Neural cell (in vitro differentiated cells): Measurements from ENCODE around the gene CYB5R3. TPM values are rescaled to one million over a fixed set of nuclear protein-coding genes. Genes with fewer than 3 reads are reported as not detected.

ENCODE experiments used
- H2AFZ ChIP-seq: fragments of 200-600, 300-800 bp; sonication (generic), shearing (Covaris generic); 2 replicates; pipeline ENCODE4 v1.6.0; 2014; ENCODE audit warnings: low read depth, mild to moderate bottlenecking, antibody characterized with exemption, low read length, moderate library complexity
- H3F3A ChIP-seq: fragments of 200-600 bp; shearing (Covaris generic); 2 replicates; pipeline ENCODE4 v1.6.1; 2016; ENCODE audit warnings: mild to moderate bottlenecking, moderate library complexity, mixed read lengths, antibody characterized with exemption, low read length; ENCODE audit not compliant: insufficient read depth, poor library complexity, severe bottlenecking
- H3K27ac ChIP-seq: fragments of 200-600, 300-800 bp; sonication (generic), shearing (Covaris generic); 2 replicates; pipeline ENCODE4 v1.5.1; 2014; ENCODE audit warnings: mild to moderate bottlenecking, low read length, moderate library complexity
- H3K27me3 ChIP-seq: fragments of 300-800, 200-600 bp; sonication (generic), shearing (Covaris generic); 2 replicates; pipeline ENCODE4 v1.6.0; 2014; ENCODE audit warnings: mild to moderate bottlenecking, low read depth, low read length, moderate library complexity; ENCODE audit not compliant: insufficient read depth
- H3K36me3 ChIP-seq: fragments of 300-800, 200-600 bp; sonication (generic), shearing (Covaris generic); 2 replicates; pipeline ENCODE4 v1.5.1; 2014; ENCODE audit warnings: mild to moderate bottlenecking, antibody characterized with exemption, low read length, moderate library complexity; ENCODE audit not compliant: insufficient read depth
- H3K4me2 ChIP-seq: fragments of 300-800, 200-600 bp; sonication (generic), shearing (Covaris generic); 2 replicates; pipeline ENCODE4 v1.6.0; 2014; ENCODE audit warnings: mild to moderate bottlenecking, low read length
- H3K4me3 ChIP-seq: fragments of 300-800, 200-600 bp; sonication (generic), shearing (Covaris generic); 2 replicates; pipeline ENCODE4 v1.5.1; 2014; ENCODE audit warnings: mild to moderate bottlenecking, low read length, moderate library complexity
- H3K79me2 ChIP-seq: fragments of 200-600 bp; shearing (Covaris generic); replicated peaks from 2 replicates; pipeline ENCODE4 v1.6.0; 2014; ENCODE audit warnings: mild to moderate bottlenecking, low read length, moderate library complexity; ENCODE audit not compliant: insufficient read depth
- H3K9ac ChIP-seq: fragments of 300-800, 200-600 bp; sonication (generic), shearing (Covaris generic); 2 replicates; pipeline ENCODE4 v1.6.1; 2016; ENCODE audit warnings: mild to moderate bottlenecking, low read length, mixed read lengths
- H3K9me2 ChIP-seq: fragments of 200-600 bp; shearing (Covaris generic); 2 replicates; pipeline ENCODE4 v1.6.1; 2016; ENCODE audit warnings: mild to moderate bottlenecking, low read length, mixed read lengths; ENCODE audit not compliant: insufficient read depth
- H3K9me3 ChIP-seq: fragments of 200-600, 300-800 bp; sonication (generic), shearing (Covaris generic); 2 replicates; pipeline ENCODE4 v1.6.1; 2016; ENCODE audit warnings: mild to moderate bottlenecking, mixed run types, low read length, moderate library complexity, mixed read lengths
- H4K20me1 ChIP-seq: fragments of 200-600 bp; shearing (Covaris generic); 2 replicates; pipeline ENCODE4 v1.6.1; 2016; ENCODE audit warnings: mild to moderate bottlenecking, mixed run types; ENCODE audit not compliant: insufficient read depth
- EP300 ChIP-seq: fragments of 450-650 bp; conservative IDR thresholded peaks from 2 replicates; pipeline ENCODE4 v1.6.1; 2014; ENCODE audit warnings: antibody characterized with exemption, mild to moderate bottlenecking, moderate library complexity; ENCODE audit not compliant: poor library complexity, severe bottlenecking
- EZH2 ChIP-seq: fragments of 200-600, 300-800 bp; shearing (Covaris generic), sonication (generic); IDR thresholded peaks from 2 replicates; pipeline ENCODE4 v1.6.1; 2014; ENCODE audit warnings: antibody characterized with exemption, low read length, borderline replicate concordance, mild to moderate bottlenecking; ENCODE audit not compliant: insufficient read depth, poor library complexity, severe bottlenecking
- MXI1 ChIP-seq: fragments of 450-650 bp; conservative IDR thresholded peaks from 2 replicates; pipeline ENCODE4 v1.6.1; 2014; ENCODE audit warnings: antibody characterized with exemption, mild to moderate bottlenecking; ENCODE audit not compliant: poor library complexity, severe bottlenecking
- POLR2AphosphoS5 ChIP-seq: IDR thresholded peaks from 2 replicates; pipeline ENCODE4 v1.6.1; 2012
- RAD21 ChIP-seq: fragments of 450-650 bp; conservative IDR thresholded peaks from 2 replicates; pipeline ENCODE4 v1.6.1; 2014; ENCODE audit warnings: antibody characterized with exemption, mild to moderate bottlenecking, moderate library complexity
- REST ChIP-seq: IDR thresholded peaks from 2 replicates; pipeline ENCODE4 v1.6.1; 2012; ENCODE audit warnings: borderline replicate concordance
- SMC3 ChIP-seq: fragments of 450-650 bp; conservative IDR thresholded peaks from 2 replicates; pipeline ENCODE4 v1.6.1; 2014; ENCODE audit warnings: antibody characterized with exemption, mild to moderate bottlenecking, moderate library complexity; ENCODE audit not compliant: poor library complexity
- TAF1 ChIP-seq: IDR thresholded peaks from 2 replicates; pipeline ENCODE4 v1.6.1; 2012; ENCODE audit warnings: low read depth
- polyA plus RNA-seq: library from polyadenylated mRNA; depleted of rRNA; stranded (reverse); fragments of >200 nt; gene quantifications from 2 replicates; pipeline ENCODE4 v1.2.3, GENCODE V29; 2014
- TF ChIP-seq, protein P1 (sequence below): fragments of 450-650 bp; IDR thresholded peaks from 2 replicates; pipeline ENCODE4 v1.5.1; 2014; ENCODE audit warnings: antibody characterized with exemption, mild to moderate bottlenecking, moderate library complexity; ENCODE audit not compliant: poor library complexity, severe bottlenecking

CYB5R3 gene
- polyA plus RNA-seq, 1 donor from 2014 or later: 20.2 TPM

- no peak overlapping the region for H3K27ac ChIP-seq
- no peaks in the 10 kb centered on the region for H3F3A ChIP-seq
- no peak overlapping the region for H3K4me3 ChIP-seq
- TF ChIP-seq REST: no peak
- no peak for TF ChIP-seq EZH2
- no peak for TF ChIP-seq MXI1
- no peak for TF ChIP-seq SMC3
- TF ChIP-seq RAD21: no peak
- no peak for TF ChIP-seq POLR2AphosphoS5
- TF ChIP-seq EP300: no peak
- TF ChIP-seq, protein P1, sequence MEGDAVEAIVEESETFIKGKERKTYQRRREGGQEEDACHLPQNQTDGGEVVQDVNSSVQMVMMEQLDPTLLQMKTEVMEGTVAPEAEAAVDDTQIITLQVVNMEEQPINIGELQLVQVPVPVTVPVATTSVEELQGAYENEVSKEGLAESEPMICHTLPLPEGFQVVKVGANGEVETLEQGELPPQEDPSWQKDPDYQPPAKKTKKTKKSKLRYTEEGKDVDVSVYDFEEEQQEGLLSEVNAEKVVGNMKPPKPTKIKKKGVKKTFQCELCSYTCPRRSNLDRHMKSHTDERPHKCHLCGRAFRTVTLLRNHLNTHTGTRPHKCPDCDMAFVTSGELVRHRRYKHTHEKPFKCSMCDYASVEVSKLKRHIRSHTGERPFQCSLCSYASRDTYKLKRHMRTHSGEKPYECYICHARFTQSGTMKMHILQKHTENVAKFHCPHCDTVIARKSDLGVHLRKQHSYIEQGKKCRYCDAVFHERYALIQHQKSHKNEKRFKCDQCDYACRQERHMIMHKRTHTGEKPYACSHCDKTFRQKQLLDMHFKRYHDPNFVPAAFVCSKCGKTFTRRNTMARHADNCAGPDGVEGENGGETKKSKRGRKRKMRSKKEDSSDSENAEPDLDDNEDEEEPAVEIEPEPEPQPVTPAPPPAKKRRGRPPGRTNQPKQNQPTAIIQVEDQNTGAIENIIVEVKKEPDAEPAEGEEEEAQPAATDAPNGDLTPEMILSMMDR: no peak
- no peak for TF ChIP-seq TAF1
- no peaks in the 10 kb centered on the region for H4K20me1 ChIP-seq
- no peak overlapping the region for H2AFZ ChIP-seq
- H3K79me2 ChIP-seq: no peaks in the 10 kb centered on the region
- no peak overlapping the region for H3K9ac ChIP-seq
- H3K9me3 ChIP-seq: no peaks in the 10 kb centered on the region
- no peaks in the 10 kb centered on the region for H3K9me2 ChIP-seq
- no peaks in the 10 kb centered on the region for H3K27me3 ChIP-seq
- no peak overlapping the region for H3K4me2 ChIP-seq
- H3K36me3 ChIP-seq: no peaks in the 10 kb centered on the region
Observed at GRCh38 chr22:42680648-42681047, 31.5 kb upstream of the CYB5R3 start.

DNA sequence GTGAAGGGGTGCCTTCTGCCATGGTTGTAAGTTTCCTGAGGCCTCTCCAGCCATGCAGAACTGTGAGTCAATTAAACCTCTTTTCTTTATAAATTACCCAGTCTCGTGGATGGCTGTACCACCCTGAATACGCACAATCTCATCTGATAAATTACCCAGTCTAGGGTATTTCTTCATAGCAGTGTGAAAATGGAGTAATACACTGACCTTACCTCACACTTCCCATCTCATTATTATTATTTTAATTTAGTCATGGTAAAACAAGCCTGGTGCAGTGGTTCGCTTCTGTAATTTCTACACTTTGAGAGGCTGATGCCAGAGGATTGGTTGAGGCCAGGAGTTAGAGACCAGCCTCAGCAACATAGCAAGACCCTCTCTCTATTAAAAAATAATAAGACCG lies 30.5 kb upstream of the CYB5R3 start:
- no peaks in the 10 kb centered on the region for H3K9me3 ChIP-seq
- no peaks in the 10 kb centered on the region for H3F3A ChIP-seq
- H3K27ac ChIP-seq: no peak overlapping the region
- H3K9ac ChIP-seq: no peak overlapping the region
- H2AFZ ChIP-seq: no peak overlapping the region
- no peaks in the 10 kb centered on the region for H3K79me2 ChIP-seq
- no peaks in the 10 kb centered on the region for H3K36me3 ChIP-seq
- H3K4me3 ChIP-seq: no peak overlapping the region
- TF ChIP-seq SMC3 (no peak), EZH2 (no peak), REST (no peak), POLR2AphosphoS5 (no peak)
- H4K20me1 ChIP-seq: no peaks in the 10 kb centered on the region
- H3K4me2 ChIP-seq: no peak overlapping the region
- no peaks in the 10 kb centered on the region for H3K9me2 ChIP-seq
- no peaks in the 10 kb centered on the region for H3K27me3 ChIP-seq
